Lung (tissue), 12 donors: ENCODE results near the gene EQTN. TPM values are rescaled to one million over a fixed set of nuclear protein-coding genes. Genes with fewer than 3 reads are reported as not detected.

Experiments used
- ATAC-seq: fragments of 200-7000 bp; cut with Tn5 transposase; one replicate; pipeline ENCODE4 v1.9.1; 2020; ENCODE audit warnings: moderate number of reproducible peaks; ENCODE audit not compliant: insufficient read depth, low FRiP score
- DNase-seq, 3 donors: peaks; one replicate each; pipeline ENCODE4 v3.0.0-alpha.2; 2013 to 2017
- H3K27ac ChIP-seq, 2 donors: one replicate each; pipeline ENCODE4 v1.5.1; 2013; ENCODE audit warnings: mild to moderate bottlenecking in 2 of 2, moderate library complexity in 2 of 2, control low read depth in 1 of 2, inconsistent platforms in 1 of 2, low read depth in 1 of 2, low read length in 1 of 2
- H3K27me3 ChIP-seq, 3 donors: one replicate each; pipeline ENCODE4 v1.5.1; 2013; ENCODE audit warnings: low read length in 2 of 3; ENCODE audit not compliant: control insufficient read depth in 3 of 3, insufficient read depth in 3 of 3
- H3K36me3 ChIP-seq, 4 donors: one replicate each; pipeline ENCODE4 v1.5.1; 2013; ENCODE audit warnings: low read length in 4 of 4, mild to moderate bottlenecking in 1 of 4, moderate library complexity in 1 of 4; ENCODE audit not compliant: control insufficient read depth in 4 of 4, insufficient read depth in 4 of 4
- H3K4me1 ChIP-seq, 5 donors: one replicate each; pipeline ENCODE4 v1.5.1; 2013; ENCODE audit warnings: low read length in 5 of 5, mild to moderate bottlenecking in 2 of 5, moderate library complexity in 1 of 5; ENCODE audit not compliant: control insufficient read depth in 5 of 5, insufficient read depth in 5 of 5
- H3K4me3 ChIP-seq: one replicate; pipeline ENCODE4 v1.5.1; 2013; ENCODE audit warnings: mild to moderate bottlenecking, control low read depth, moderate library complexity
- H3K9ac ChIP-seq, 2 donors: one replicate each; pipeline ENCODE4 v1.5.1; 2013; ENCODE audit warnings: low read length in 2 of 2, control low read depth in 1 of 2; ENCODE audit not compliant: insufficient read depth in 1 of 2
- H3K9me3 ChIP-seq, 4 donors: one replicate each; pipeline ENCODE4 v1.5.1; 2013; ENCODE audit warnings: low read length in 3 of 4, mild to moderate bottlenecking in 1 of 4, moderate library complexity in 1 of 4; ENCODE audit not compliant: control insufficient read depth in 4 of 4, insufficient read depth in 3 of 4
- WGBS, 2 donors: extraction: QIAGEN DNeasy Blood & Tissue Kit; methylation state at CpG; one replicate each; pipeline ENCODE4 v1.1.7; 2013; 5-methylcytosine and 5-hydroxymethylcytosine counted together
- polyA plus RNA-seq, 2 donors: library from polyadenylated mRNA; stranded (reverse); fragments of 200-250 nt; gene quantifications; one replicate each; pipeline ENCODE4 v1.2.1, GENCODE V29; 2013
- total RNA-seq, 2 donors: library from RNA; depleted of rRNA in 1 of 2; stranded (reverse); fragments of >200 nt in 1 of 2; gene quantifications; one replicate each; pipeline ENCODE4 v1.2.1, GENCODE V29; 2014 to 2021
- TF ChIP-seq, protein P1 (sequence below): IDR thresholded peaks from 2 replicates; pipeline ENCODE4 v1.5.1; 2012; ENCODE audit warnings: mild to moderate bottlenecking; ENCODE audit errors: control extremely low read depth, extremely low read depth
- donor health status: control.
- donor health status: control.
- donor health status: Bipolar disorder and iron deficiency.
- donor health status: healthy.
- donor health status: DM: yes; HTN: yes; CAD: no.

The EQTN gene
- total and polyA plus RNA-seq, 4 donors: 0.26 to 1.5 TPM; not detected in 2

- 71% methylated on average over 2 of the region's 2 CpGs for WGBS, 2 donors
- Histone ChIP-seq H3K27me3 (no peaks in the 10 kb centered on the region), H3K27ac (no peak overlapping the region), H3K9ac (no peak overlapping the region), H3K36me3 (no peaks in the 10 kb centered on the region), H3K9me3 (no peaks in the 10 kb centered on the region), H3K4me1 (no peaks in the 10 kb centered on the region), H3K4me3 (no peak overlapping the region)
- ATAC-seq (no peak), DNase-seq (no peak)
- TF ChIP-seq, protein P1, sequence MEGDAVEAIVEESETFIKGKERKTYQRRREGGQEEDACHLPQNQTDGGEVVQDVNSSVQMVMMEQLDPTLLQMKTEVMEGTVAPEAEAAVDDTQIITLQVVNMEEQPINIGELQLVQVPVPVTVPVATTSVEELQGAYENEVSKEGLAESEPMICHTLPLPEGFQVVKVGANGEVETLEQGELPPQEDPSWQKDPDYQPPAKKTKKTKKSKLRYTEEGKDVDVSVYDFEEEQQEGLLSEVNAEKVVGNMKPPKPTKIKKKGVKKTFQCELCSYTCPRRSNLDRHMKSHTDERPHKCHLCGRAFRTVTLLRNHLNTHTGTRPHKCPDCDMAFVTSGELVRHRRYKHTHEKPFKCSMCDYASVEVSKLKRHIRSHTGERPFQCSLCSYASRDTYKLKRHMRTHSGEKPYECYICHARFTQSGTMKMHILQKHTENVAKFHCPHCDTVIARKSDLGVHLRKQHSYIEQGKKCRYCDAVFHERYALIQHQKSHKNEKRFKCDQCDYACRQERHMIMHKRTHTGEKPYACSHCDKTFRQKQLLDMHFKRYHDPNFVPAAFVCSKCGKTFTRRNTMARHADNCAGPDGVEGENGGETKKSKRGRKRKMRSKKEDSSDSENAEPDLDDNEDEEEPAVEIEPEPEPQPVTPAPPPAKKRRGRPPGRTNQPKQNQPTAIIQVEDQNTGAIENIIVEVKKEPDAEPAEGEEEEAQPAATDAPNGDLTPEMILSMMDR: no peak
Observed at GRCh38 chr9:27293996-27294395, 3.0 kb downstream of the EQTN start.

DNA sequence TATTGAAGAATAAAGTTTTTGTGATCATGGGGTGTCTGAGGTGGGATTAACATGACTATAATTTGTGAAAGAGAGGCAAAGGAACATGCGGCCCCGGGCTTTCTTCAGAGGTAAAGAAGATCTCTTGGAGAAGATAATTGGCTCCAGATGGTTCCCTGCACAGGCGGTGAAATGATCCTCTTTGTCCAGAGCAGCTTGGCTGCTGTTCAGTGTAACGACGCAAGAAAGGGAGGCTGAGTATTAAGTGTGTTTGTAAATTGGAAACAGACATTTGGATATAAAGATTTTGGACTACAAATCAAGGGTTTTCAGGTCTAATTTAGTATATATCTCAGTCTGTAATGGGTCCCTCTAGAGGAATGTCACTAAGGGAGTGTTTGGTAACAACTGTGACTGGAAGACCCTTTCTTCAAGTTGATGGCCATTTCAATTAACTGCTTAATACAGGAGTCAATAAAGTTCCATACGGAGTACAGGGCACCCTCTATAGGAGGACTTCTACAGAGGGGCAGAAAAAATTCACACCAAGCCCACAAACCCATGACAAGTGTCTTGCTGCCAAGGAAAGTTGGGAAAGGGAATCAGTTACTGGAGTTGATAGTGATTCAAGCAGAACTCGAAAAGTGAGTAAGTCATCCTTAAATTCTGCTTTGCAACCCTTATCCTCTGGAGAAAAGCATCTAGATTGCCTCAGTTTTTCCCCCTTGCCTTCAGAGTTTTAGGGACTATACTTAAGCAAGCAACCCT, 4.1 kb downstream of the EQTN start:
- Histone ChIP-seq H3K9me3 (no peaks in the 10 kb centered on the region), H3K4me1 (no peaks in the 10 kb centered on the region), H3K27me3 (no peaks in the 10 kb centered on the region), H3K9ac (no peak overlapping the region), H3K36me3 (no peaks in the 10 kb centered on the region), H3K4me3 (no peak overlapping the region), H3K27ac (no peak overlapping the region)
- 84 to 91% methylated on average over 7 of the region's 7 CpGs for WGBS, 2 donors
- TF ChIP-seq, protein P1: no peak
- ATAC-seq (no peak), DNase-seq (no peak)

DNA sequence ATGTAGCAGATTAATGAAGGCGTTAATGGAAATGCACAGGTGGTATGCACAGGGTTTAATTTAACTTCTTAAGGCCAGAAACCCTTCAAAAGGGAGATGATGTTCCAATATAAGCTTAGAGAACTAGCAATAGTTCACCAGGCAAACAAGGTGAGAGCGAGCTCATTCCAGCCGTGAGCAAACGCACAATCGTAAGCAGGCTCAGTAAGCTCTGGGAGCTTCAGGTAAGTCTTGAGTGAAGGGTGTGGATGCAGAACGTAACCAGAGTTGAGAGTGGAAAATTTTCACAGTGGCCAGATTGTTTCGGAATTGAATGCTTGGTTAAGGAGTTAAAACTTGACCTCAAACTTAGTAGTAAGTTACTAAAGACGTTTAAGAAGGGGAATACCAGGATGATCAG, 5.7 kb downstream of the EQTN start:
- no peak for ATAC-seq

More for the DNA sequence above, 5.7 kb downstream of the EQTN start:
- no peak overlapping the region for H3K4me3 ChIP-seq
- no peaks in the 10 kb centered on the region for H3K9me3 ChIP-seq
- no peak for DNase-seq
- 78 to 88% methylated on average over 8 of the region's 8 CpGs for WGBS, 2 donors
- no peaks in the 10 kb centered on the region for H3K4me1 ChIP-seq
- TF ChIP-seq, protein P1: no peak
- no peaks in the 10 kb centered on the region for H3K36me3 ChIP-seq
- H3K27ac ChIP-seq: no peak overlapping the region
- H3K27me3 ChIP-seq: no peaks in the 10 kb centered on the region
- H3K9ac ChIP-seq: no peak overlapping the region
